Activated CD8-positive, alpha-beta memory T cell treated with anti-CD3 and anti-CD28 coated beads, Interleukin-2, amount 50 U/mL, for 48 hours (primary cell): ENCODE data around the gene HS3ST5.

Source experiments
- DNase-seq: peaks from one replicate; pipeline ENCODE4 v3.0.0-alpha.2; 2020

HS3ST5 gene

GRCh38 chr6:114144887-114145851 lies 197.7 kb downstream of the HS3ST5 start:
- no peak for DNase-seq

GRCh38 chr6:114142258-114142657 lies 200.6 kb downstream of the HS3ST5 start:
- DNase-seq = no peak

- DNase-seq = no peak
Measured at GRCh38 chr6:114140416-114140815, 202.4 kb downstream of the HS3ST5 start.

- no peak for DNase-seq
Measured at GRCh38 chr6:114138577-114139248, 204.1 kb downstream of the HS3ST5 start.

GRCh38 chr6:114135363-114135971 lies 207.4 kb downstream of the HS3ST5 start:
- no peak for DNase-seq

GRCh38 chr6:114133816-114134215 lies 209.0 kb downstream of the HS3ST5 start:
- no peak for DNase-seq

GRCh38 chr6:114131945-114132344 lies 210.9 kb downstream of the HS3ST5 start:
- DNase-seq = no peak

- no peak for DNase-seq
Measured at GRCh38 chr6:114125576-114125975, 217.2 kb downstream of the HS3ST5 start.

- DNase-seq = no peak
Measured at GRCh38 chr6:114121913-114122662, 220.7 kb downstream of the HS3ST5 start.

GRCh38 chr6:114119056-114119455 lies 223.8 kb downstream of the HS3ST5 start:
- no peak for DNase-seq

- no peak for DNase-seq
Measured at GRCh38 chr6:114115652-114116051, 227.2 kb downstream of the HS3ST5 start.

- peak; percentile 65 for DNase-seq
Measured at GRCh38 chr6:114108119-114109002, 234.5 kb downstream of the HS3ST5 start.

- DNase-seq = no peak
Measured at GRCh38 chr6:114106020-114106419, 236.8 kb downstream of the HS3ST5 start.

- no peak for DNase-seq
Measured at GRCh38 chr6:114101255-114101654, 241.6 kb downstream of the HS3ST5 start.

- DNase-seq = no peak
Measured at GRCh38 chr6:114100215-114100994, 242.4 kb downstream of the HS3ST5 start.

- DNase-seq = no peak
Measured at GRCh38 chr6:114096561-114097172, 246.2 kb downstream of the HS3ST5 start.

GRCh38 chr6:114092943-114093342 lies 249.9 kb downstream of the HS3ST5 start:
- DNase-seq = no peak

GRCh38 chr6:114090626-114091025 lies 252.2 kb downstream of the HS3ST5 start:
- DNase-seq = no peak

GRCh38 chr6:114087496-114087895 lies 255.3 kb downstream of the HS3ST5 start:
- no peak for DNase-seq

GRCh38 chr6:114085211-114085610 lies 257.6 kb downstream of the HS3ST5 start:
- DNase-seq = no peak
